Measurements from ENCODE around the gene ZKSCAN3. TPM values are rescaled to one million over a fixed set of nuclear protein-coding genes. Genes with fewer than 3 reads are reported as not detected.
A peak's percentile ranks its signal among the peaks of the same experiment; 100 is the strongest.
"Not testable (repeated sequence)": the region's sequence is repeated elsewhere in the genome, so short reads cannot be mapped to it uniquely, and the experiment has no call there.

The ZKSCAN3 gene
- total RNA-seq, 5 donors from 2014 or later (not counting 1 experiment from before 2014, with no cell fraction given) = 4.0 to 11.9 (median 10.5) TPM

DNA sequence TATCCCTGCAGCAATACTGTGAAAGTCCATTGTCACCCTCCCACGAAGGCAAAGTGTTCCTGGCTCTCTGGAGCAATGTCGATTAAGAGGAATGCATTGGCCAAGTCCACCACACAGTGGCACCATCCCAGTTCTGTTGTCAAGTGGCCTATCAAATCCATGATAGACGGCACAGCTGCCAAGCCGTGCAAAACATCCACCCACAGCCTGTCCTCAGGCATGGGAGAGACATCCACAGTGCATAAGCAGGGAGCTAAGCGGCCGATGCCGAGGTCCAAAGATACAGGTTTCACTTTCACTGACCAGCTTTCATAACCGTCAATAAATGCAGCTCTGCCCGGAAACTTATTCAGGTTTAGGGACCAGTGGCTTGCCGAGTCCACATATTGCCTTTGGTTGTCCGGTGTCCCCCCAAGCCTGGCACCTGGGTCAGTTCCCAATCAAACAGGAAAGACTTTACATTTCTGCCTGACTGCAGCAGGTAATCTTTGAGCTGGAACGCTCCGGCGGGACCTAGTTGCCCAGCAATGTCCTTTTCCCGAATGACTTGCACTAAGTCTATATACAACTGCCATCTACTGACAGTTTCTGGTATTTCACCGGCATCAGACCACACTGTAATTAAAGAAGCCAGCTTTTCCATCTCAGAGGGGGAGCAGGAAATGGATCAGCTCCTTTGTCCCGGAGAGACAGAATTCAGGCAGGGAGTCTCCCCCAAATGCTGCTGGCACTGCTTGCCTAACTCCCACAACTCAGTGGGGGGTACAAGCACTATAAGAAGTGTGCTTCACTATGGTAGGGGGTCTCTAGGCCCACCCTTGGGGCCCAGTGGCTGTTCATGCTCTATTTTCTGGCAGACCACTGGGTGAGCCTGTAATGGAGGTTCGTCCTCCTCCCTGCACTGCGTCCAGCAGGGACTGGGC, 6.3 kb downstream of the ZKSCAN3 start:
- Mint-ChIP-seq H3K4me1 (peaks cover 33 to 37% (median 37%) of the 10 kb centered on the region in 3 donors), H3K27me3 (no peaks in the 10 kb centered on the region), H3K27ac (peak overlapping the region; percentile 71 to 83), H3K36me3 (peaks cover 8% of the 10 kb centered on the region), H3K9me3 (no peaks in the 10 kb centered on the region), H3K4me3 (peak overlapping the region; percentile 85 to 91 (median 88))
- Histone ChIP-seq H3K27me3 (replicated peaks in 1 of 2; ENCODE audit: control insufficient read depth in 2 of 2, extremely low read depth in 1 of 2, insufficient read depth in 2 of 2, low read length in 1 of 2) (no peaks in the 10 kb centered on the region), H3K36me3 (ENCODE audit: control insufficient read depth in 2 of 2, extremely low read depth in 1 of 2, insufficient read depth in 1 of 2, low read length in 1 of 2) (peaks cover 2 to 4% of the 10 kb centered on the region in 2 donors), H3K4me3 (ENCODE audit: control insufficient read depth in 1 of 2, extremely low read depth in 1 of 2, low read length in 1 of 2) (peak overlapping the region; percentile 60 to 74), H3K4me1 (ENCODE audit: control insufficient read depth in 1 of 2, extremely low read depth in 1 of 2, insufficient read depth in 2 of 2, low read length in 2 of 2) (peaks cover 6 to 23% of the 10 kb centered on the region in 2 experiments), H3K27ac (ENCODE audit: low read length) (peak overlapping the region; percentile 39), H3K9me3 (no peaks in the 10 kb centered on the region)
- ATAC-seq (replicated peaks in 1 of 4) = peak; percentile 78 to 86 (median 81)
- peak in 34 of 35 experiments; percentile 14 to 83 (median 44) for DNase-seq
- CTCF ChIA-PET = interaction anchor here (0.6 to 2.4 kb wide), 16 partner anchors 9 to 1196 kb away, joined by 3 to 19 read pairs (median 4); partner anchors contain the start of genes ZSCAN26 (in 2 of the 2), PGBD1 (in 1 of the 2), ZKSCAN4 (in 1 of the 2) and ZKSCAN8 (in 1 of the 2)
- POLR2A ChIA-PET = interaction anchor here in 1 of 2 donors (0.6 to 1.1 kb wide), 2 partner anchors 21 to 251 kb away, joined by 3 read pairs; no protein-coding TSS in a partner anchor
- 8% methylated on average over 16 of the region's 19 CpGs for WGBS (ENCODE audit: insufficient coverage)

DNA sequence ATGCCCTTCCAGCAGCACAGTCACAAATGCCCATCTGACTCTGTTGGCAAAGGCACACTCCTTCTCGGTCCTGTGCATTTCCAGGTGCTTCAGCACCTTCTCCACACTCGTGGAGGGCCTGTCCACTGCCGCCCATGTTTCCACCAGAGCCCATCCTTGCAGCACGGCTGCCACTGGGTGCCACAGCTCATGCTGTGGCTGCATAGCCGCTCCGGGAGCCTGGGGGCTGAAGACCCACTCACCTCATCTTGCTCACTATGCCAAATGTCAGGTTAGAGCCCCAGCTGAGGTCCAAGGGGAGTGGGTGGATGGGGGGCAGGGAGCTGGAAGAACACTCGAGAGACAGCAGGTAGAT, 6.9 kb downstream of the ZKSCAN3 start:
- no peak overlapping the region for H3K27ac ChIP-seq (ENCODE audit: low read length)
- peaks cover 2 to 4% of the 10 kb centered on the region in 2 donors for H3K36me3 ChIP-seq (ENCODE audit: control insufficient read depth in 2 of 2, extremely low read depth in 1 of 2, insufficient read depth in 1 of 2, low read length in 1 of 2)
- no peaks in the 10 kb centered on the region for H3K9me3 ChIP-seq
- Mint-ChIP-seq H3K4me3 (peak overlapping the region in 1 of 3 donors; percentile 85), H3K9me3 (no peaks in the 10 kb centered on the region), H3K27me3 (no peaks in the 10 kb centered on the region), H3K4me1 (peaks cover 27 to 31% (median 31%) of the 10 kb centered on the region in 3 donors), H3K36me3 (peaks cover 12% of the 10 kb centered on the region), H3K27ac (no peak overlapping the region)
- no peaks in the 10 kb centered on the region for H3K27me3 ChIP-seq (replicated peaks in 1 of 2; ENCODE audit: control insufficient read depth in 2 of 2, extremely low read depth in 1 of 2, insufficient read depth in 2 of 2, low read length in 1 of 2)
- H3K4me1 ChIP-seq (ENCODE audit: control insufficient read depth in 1 of 2, extremely low read depth in 1 of 2, insufficient read depth in 2 of 2, low read length in 2 of 2) = peaks cover 4 to 20% of the 10 kb centered on the region in 2 experiments
- ChIA-PET CTCF (interaction anchor here (0.6 to 2.4 kb wide), 15 partner anchors 10 to 1197 kb away, joined by 3 to 19 read pairs (median 5); partner anchors contain the start of genes ZSCAN26 (in 2 of the 2), PGBD1 (in 1 of the 2), ZKSCAN4 (in 1 of the 2) and ZKSCAN8 (in 1 of the 2)), POLR2A (interaction anchor here in 1 of 2 donors (0.6 to 1.1 kb wide), 2 partner anchors 21 to 252 kb away, joined by 3 read pairs; no protein-coding TSS in a partner anchor)
- no peak for ATAC-seq (replicated peaks in 1 of 4)
- 74% methylated on average over 4 of the region's 7 CpGs for WGBS (ENCODE audit: insufficient coverage)
- DNase-seq = no peak
- no peak overlapping the region for H3K4me3 ChIP-seq (ENCODE audit: control insufficient read depth in 1 of 2, extremely low read depth in 1 of 2, low read length in 1 of 2)

DNA sequence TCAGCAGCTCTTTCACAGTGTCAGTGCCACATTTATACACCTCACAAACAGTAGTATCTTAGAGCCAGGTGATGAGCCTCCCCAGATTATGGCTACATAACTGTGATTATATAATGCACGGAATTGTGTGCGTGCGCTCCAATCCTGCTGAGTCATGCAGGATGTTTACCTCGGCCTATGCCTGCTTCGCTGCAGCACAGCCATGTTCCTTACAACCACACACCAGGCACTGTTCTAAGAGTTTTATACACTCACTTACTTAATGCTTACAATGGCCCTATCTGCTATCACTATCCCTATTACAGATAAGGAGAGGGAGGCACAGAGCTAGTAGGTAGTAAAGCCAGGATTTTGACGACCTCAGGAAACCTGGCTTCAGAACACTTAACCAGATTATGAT, 7.3 kb downstream of the ZKSCAN3 start:
- Mint-ChIP-seq H3K36me3 (peaks cover 14% of the 10 kb centered on the region), H3K27ac (no peak overlapping the region), H3K4me3 (no peak overlapping the region), H3K4me1 (peaks cover 24 to 28% (median 27%) of the 10 kb centered on the region in 3 donors), H3K27me3 (no peaks in the 10 kb centered on the region), H3K9me3 (no peaks in the 10 kb centered on the region)
- H3K27me3 ChIP-seq (replicated peaks in 1 of 2; ENCODE audit: control insufficient read depth in 2 of 2, extremely low read depth in 1 of 2, insufficient read depth in 2 of 2, low read length in 1 of 2) = no peaks in the 10 kb centered on the region
- CTCF ChIA-PET = interaction anchor here in 1 of 2 donors (0.7 to 2.1 kb wide), 2 partner anchors 86 to 90 kb away, joined by 3 to 19 read pairs; partner anchors contain the start of gene ZSCAN26
- POLR2A ChIA-PET = no interaction called here
- H3K4me1 ChIP-seq (ENCODE audit: control insufficient read depth in 1 of 2, extremely low read depth in 1 of 2, insufficient read depth in 2 of 2, low read length in 2 of 2) = peaks cover 4 to 20% of the 10 kb centered on the region in 2 experiments
- no peaks in the 10 kb centered on the region for H3K9me3 ChIP-seq
- no peak overlapping the region for H3K4me3 ChIP-seq (ENCODE audit: control insufficient read depth in 1 of 2, extremely low read depth in 1 of 2, low read length in 1 of 2)
- WGBS (ENCODE audit: insufficient coverage) = no CpG with 5 or more reads among the region's 6 CpGs
- DNase-seq = no peak
- ATAC-seq (replicated peaks in 1 of 4) = no peak
- no peak overlapping the region for H3K27ac ChIP-seq (ENCODE audit: low read length)
- peaks cover 2 to 4% of the 10 kb centered on the region in 2 donors for H3K36me3 ChIP-seq (ENCODE audit: control insufficient read depth in 2 of 2, extremely low read depth in 1 of 2, insufficient read depth in 1 of 2, low read length in 1 of 2)

DNA sequence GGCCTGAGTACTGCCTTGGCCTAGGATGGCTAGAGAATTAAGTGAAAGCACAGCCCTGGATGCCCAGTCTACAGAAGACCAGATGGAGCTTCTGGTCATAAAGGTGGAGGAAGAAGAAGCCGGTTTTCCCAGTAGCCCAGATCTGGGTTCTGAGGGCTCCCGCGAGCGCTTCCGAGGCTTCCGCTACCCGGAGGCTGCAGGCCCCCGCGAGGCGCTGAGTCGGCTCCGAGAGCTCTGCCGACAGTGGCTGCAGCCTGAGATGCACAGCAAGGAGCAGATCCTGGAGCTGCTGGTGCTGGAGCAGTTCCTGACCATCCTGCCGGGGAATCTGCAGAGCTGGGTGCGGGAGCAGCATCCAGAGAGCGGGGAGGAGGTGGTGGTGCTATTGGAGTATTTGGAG, 9.8 kb downstream of the ZKSCAN3 start:
- POLR2A ChIA-PET; H3K4me3 Mint-ChIP-seq; H3K27me3 ChIP-seq (replicated peaks in 1 of 2; ENCODE audit: control insufficient read depth in 2 of 2, extremely low read depth in 1 of 2, insufficient read depth in 2 of 2, low read length in 1 of 2); H3K27ac Mint-ChIP-seq; H3K4me3 ChIP-seq (ENCODE audit: control insufficient read depth in 1 of 2, extremely low read depth in 1 of 2, low read length in 1 of 2); H3K27me3 Mint-ChIP-seq; DNase-seq; H3K27ac ChIP-seq (ENCODE audit: low read length); H3K9me3 ChIP-seq; H3K9me3 Mint-ChIP-seq; ATAC-seq (replicated peaks in 1 of 4): not testable (repeated sequence)
- Mint-ChIP-seq H3K36me3 (peaks cover 31% of the 10 kb centered on the region), H3K4me1 (peaks cover 15 to 17% (median 16%) of the 10 kb centered on the region in 3 donors)
- H3K4me1 ChIP-seq (ENCODE audit: control insufficient read depth in 1 of 2, extremely low read depth in 1 of 2, insufficient read depth in 2 of 2, low read length in 2 of 2) = peaks cover 4 to 20% of the 10 kb centered on the region in 2 experiments
- CTCF ChIA-PET = interaction anchor here in 1 of 2 donors (0.9 kb wide), 1 partner anchor 26 kb away, joined by 3 read pairs; no protein-coding TSS in a partner anchor
- peaks cover 5 to 13% of the 10 kb centered on the region in 2 donors for H3K36me3 ChIP-seq (ENCODE audit: control insufficient read depth in 2 of 2, extremely low read depth in 1 of 2, insufficient read depth in 1 of 2, low read length in 1 of 2)
- WGBS (ENCODE audit: insufficient coverage) = 99% methylated on average over 11 of the region's 16 CpGs

DNA sequence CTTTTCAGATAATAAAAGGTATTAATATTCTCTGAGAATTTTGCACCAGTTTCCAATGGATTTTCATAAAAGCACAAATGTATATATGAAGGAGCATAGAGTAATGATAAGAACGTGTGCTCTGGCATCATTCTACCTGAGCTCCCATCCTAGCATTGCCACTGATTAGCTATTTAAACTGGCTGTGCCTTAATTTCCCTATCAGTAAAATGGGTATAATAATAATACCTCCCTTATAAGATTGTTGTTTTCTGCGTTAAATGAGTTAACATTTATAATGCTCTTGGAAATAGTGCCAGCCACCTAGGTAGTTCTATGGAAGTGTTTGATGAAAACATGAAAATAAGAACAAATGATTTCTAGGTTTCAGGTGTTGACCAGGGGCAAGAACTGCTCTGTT, 11.2 kb downstream of the ZKSCAN3 start:
- DNase-seq (no peak), ATAC-seq (replicated peaks in 1 of 4) (no peak)
- no peaks in the 10 kb centered on the region for H3K27me3 Mint-ChIP-seq
- CTCF ChIA-PET = no interaction called here
- peaks cover under 1 to 8% of the 10 kb centered on the region in 2 experiments for H3K4me1 ChIP-seq (ENCODE audit: control insufficient read depth in 1 of 2, extremely low read depth in 1 of 2, insufficient read depth in 2 of 2, low read length in 2 of 2)
- H3K27ac Mint-ChIP-seq = no peak overlapping the region
- H3K27ac ChIP-seq (ENCODE audit: low read length) = no peak overlapping the region
- no peaks in the 10 kb centered on the region for H3K9me3 Mint-ChIP-seq
- H3K4me3 ChIP-seq (ENCODE audit: control insufficient read depth in 1 of 2, extremely low read depth in 1 of 2, low read length in 1 of 2) = no peak overlapping the region
- peaks cover 9 to 25% of the 10 kb centered on the region in 2 donors for H3K36me3 ChIP-seq (ENCODE audit: control insufficient read depth in 2 of 2, extremely low read depth in 1 of 2, insufficient read depth in 1 of 2, low read length in 1 of 2)
- no CpG with 5 or more reads among the region's 2 CpGs for WGBS (ENCODE audit: insufficient coverage)
- POLR2A ChIA-PET = no interaction called here
- no peaks in the 10 kb centered on the region for H3K27me3 ChIP-seq (replicated peaks in 1 of 2; ENCODE audit: control insufficient read depth in 2 of 2, extremely low read depth in 1 of 2, insufficient read depth in 2 of 2, low read length in 1 of 2)
- no peaks in the 10 kb centered on the region for H3K9me3 ChIP-seq
- peaks cover 45% of the 10 kb centered on the region for H3K36me3 Mint-ChIP-seq
- peaks cover 7 to 9% (median 8%) of the 10 kb centered on the region in 3 donors for H3K4me1 Mint-ChIP-seq
- no peak overlapping the region for H3K4me3 Mint-ChIP-seq

DNA sequence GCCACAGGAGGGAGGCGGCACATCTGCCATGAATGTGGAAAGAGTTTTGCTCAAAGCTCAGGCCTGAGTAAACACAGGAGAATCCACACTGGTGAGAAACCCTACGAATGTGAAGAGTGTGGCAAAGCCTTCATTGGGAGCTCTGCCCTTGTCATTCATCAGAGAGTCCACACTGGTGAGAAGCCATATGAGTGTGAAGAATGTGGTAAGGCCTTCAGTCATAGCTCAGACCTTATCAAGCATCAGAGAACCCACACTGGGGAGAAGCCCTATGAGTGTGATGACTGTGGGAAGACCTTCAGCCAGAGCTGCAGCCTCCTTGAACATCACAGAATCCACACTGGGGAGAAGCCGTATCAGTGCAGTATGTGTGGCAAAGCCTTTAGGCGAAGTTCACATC, 15.8 kb downstream of the ZKSCAN3 start:
- ATAC-seq (replicated peaks in 1 of 4); H3K27ac ChIP-seq (ENCODE audit: low read length); CTCF ChIA-PET; H3K4me1 ChIP-seq (ENCODE audit: control insufficient read depth in 1 of 2, extremely low read depth in 1 of 2, insufficient read depth in 2 of 2, low read length in 2 of 2); H3K9me3 ChIP-seq; H3K27ac Mint-ChIP-seq; H3K4me3 ChIP-seq (ENCODE audit: control insufficient read depth in 1 of 2, extremely low read depth in 1 of 2, low read length in 1 of 2); H3K27me3 Mint-ChIP-seq; DNase-seq; H3K9me3 Mint-ChIP-seq; H3K27me3 ChIP-seq (replicated peaks in 1 of 2; ENCODE audit: control insufficient read depth in 2 of 2, extremely low read depth in 1 of 2, insufficient read depth in 2 of 2, low read length in 1 of 2); POLR2A ChIA-PET; H3K4me1 Mint-ChIP-seq; H3K4me3 Mint-ChIP-seq: not testable (repeated sequence)
- H3K36me3 ChIP-seq (ENCODE audit: control insufficient read depth in 2 of 2, extremely low read depth in 1 of 2, insufficient read depth in 1 of 2, low read length in 1 of 2) = peaks cover 9 to 33% of the 10 kb centered on the region in 2 donors
- WGBS (ENCODE audit: insufficient coverage) = 100% methylated on average over 1 of the region's 4 CpGs
- H3K36me3 Mint-ChIP-seq = peaks cover 54% of the 10 kb centered on the region

All from T-cell (primary cell).